Endodermal cell (in vitro differentiated cells): ENCODE data around the gene NDST3. TPM values are rescaled to one million over a fixed set of nuclear protein-coding genes. Genes with fewer than 3 reads are reported as not detected.

Experiments used
- DNase-seq: peaks from one replicate; pipeline ENCODE4 v3.0.0-alpha.2; 2017
- H3K27ac ChIP-seq: 2 replicates; pipeline ENCODE4 v1.5.1; 2013; ENCODE audit warnings: mild to moderate bottlenecking, low read depth, low read length, moderate library complexity
- H3K27me3 ChIP-seq: 2 replicates; pipeline ENCODE4 v1.6.1; 2013; ENCODE audit warnings: mild to moderate bottlenecking, low read length, moderate library complexity; ENCODE audit not compliant: insufficient read depth, control insufficient read depth, poor library complexity, severe bottlenecking
- H3K36me3 ChIP-seq: 2 replicates; pipeline ENCODE4 v1.7.0; 2013; ENCODE audit warnings: mild to moderate bottlenecking, low read length, moderate library complexity; ENCODE audit not compliant: control insufficient read depth, insufficient read depth
- H3K4me1 ChIP-seq: one replicate; pipeline ENCODE4 v1.7.0; 2013; ENCODE audit warnings: low read length; ENCODE audit not compliant: control insufficient read depth, insufficient read depth
- H3K4me3 ChIP-seq: 2 replicates; pipeline ENCODE4 v1.5.1; 2013; ENCODE audit warnings: mild to moderate bottlenecking, low read length, moderate library complexity
- H3K9ac ChIP-seq: 2 replicates; pipeline ENCODE4 v1.6.1; 2013; ENCODE audit warnings: mild to moderate bottlenecking, low read length, moderate library complexity; ENCODE audit not compliant: poor library complexity, severe bottlenecking; ENCODE audit errors: extremely low read depth
- H3K9me3 ChIP-seq: 2 replicates; pipeline ENCODE4 v1.6.1; 2013; ENCODE audit warnings: mild to moderate bottlenecking, low read length, moderate library complexity; ENCODE audit not compliant: control insufficient read depth
- H3K27ac Mint-ChIP-seq: 2 replicates; pipeline ENCODE4 v1.8.0; 2020; ENCODE audit warnings: mixed read lengths
- H3K27me3 Mint-ChIP-seq: 2 replicates; pipeline ENCODE4 v1.8.0; 2021; ENCODE audit warnings: mild to moderate bottlenecking, mixed read lengths; ENCODE audit not compliant: insufficient read depth
- H3K36me3 Mint-ChIP-seq: 2 replicates; pipeline ENCODE4 v1.8.0; 2020; ENCODE audit warnings: low read depth, mixed read lengths
- H3K4me1 Mint-ChIP-seq: 2 replicates; pipeline ENCODE4 v1.8.0; 2020; ENCODE audit warnings: mixed read lengths
- H3K4me3 Mint-ChIP-seq: 2 replicates; pipeline ENCODE4 v1.8.0; 2020; ENCODE audit warnings: mild to moderate bottlenecking, moderate library complexity, mixed read lengths
- H3K9me3 Mint-ChIP-seq: 2 replicates; pipeline ENCODE4 v1.8.0; 2020; ENCODE audit warnings: mild to moderate bottlenecking, mixed read lengths
- CTCF ChIP-seq: fragments of 200-600 bp; sonication (generic); conservative IDR thresholded peaks from 2 replicates; pipeline ENCODE4 v1.5.0; 2021; ENCODE audit warnings: antibody characterized with exemption, mild to moderate bottlenecking
- WGBS, 2 experiments: methylation state at CpG; one replicate each; pipeline versions ENCODE4 v1.1.5 to v1.1.7; 2013; ENCODE audit warnings: missing lambda C conversion rate in 2 of 2, mixed read lengths in 1 of 2; ENCODE audit not compliant: insufficient coverage in 1 of 2, insufficient read length in 1 of 2; 5-methylcytosine and 5-hydroxymethylcytosine counted together
- total RNA-seq, 2 donors: library from RNA; stranded (reverse); fragmentation: NEBNext Ultra II Directional in 1 of 2; extraction: Animal tissue kit (Norgen Biotek cat#: 25700) in 1 of 2; gene quantifications; 2 replicates in 1 of 2; 3 replicates in 1 of 2; pipeline ENCODE4 v1.2.1, GENCODE V29; 2021

The NDST3 gene
- total RNA-seq, 2 donors from 2014 or later, result 0.62 to 0.71 TPM

- no peaks in the 10 kb centered on the region for H3K4me1 ChIP-seq
- no peaks in the 10 kb centered on the region for H3K9me3 ChIP-seq
- no peak overlapping the region for H3K9ac ChIP-seq
- H3K27me3 Mint-ChIP-seq, result no peaks in the 10 kb centered on the region
- no peak overlapping the region for H3K27ac Mint-ChIP-seq
- no peak for TF ChIP-seq CTCF
- no peaks in the 10 kb centered on the region for H3K27me3 ChIP-seq
- peaks cover 3% of the 10 kb centered on the region for H3K4me1 Mint-ChIP-seq
- no peaks in the 10 kb centered on the region for H3K36me3 Mint-ChIP-seq
- H3K9me3 Mint-ChIP-seq, result no peaks in the 10 kb centered on the region
- H3K4me3 Mint-ChIP-seq, result no peak overlapping the region
- DNase-seq, result no peak
- H3K27ac ChIP-seq, result no peak overlapping the region
- 92 to 100% methylated on average over 1 to 3 of the region's 3 CpGs for WGBS, 2 experiments
- H3K36me3 ChIP-seq, result no peaks in the 10 kb centered on the region
- no peak overlapping the region for H3K4me3 ChIP-seq
Measured at GRCh38 chr4:118077767-118078105, 43.5 kb downstream of the NDST3 start.

- H3K9ac ChIP-seq, result no peak overlapping the region
- no peaks in the 10 kb centered on the region for H3K9me3 ChIP-seq
- no peaks in the 10 kb centered on the region for H3K4me1 ChIP-seq
- H3K27me3 ChIP-seq, result no peaks in the 10 kb centered on the region
- Mint-ChIP-seq H3K4me3 (no peak overlapping the region), H3K9me3 (no peaks in the 10 kb centered on the region), H3K27me3 (no peaks in the 10 kb centered on the region), H3K27ac (no peak overlapping the region), H3K4me1 (peaks cover 10% of the 10 kb centered on the region), H3K36me3 (no peaks in the 10 kb centered on the region)
- no peak overlapping the region for H3K27ac ChIP-seq
- H3K36me3 ChIP-seq, result no peaks in the 10 kb centered on the region
- H3K4me3 ChIP-seq, result no peak overlapping the region
- no peak for DNase-seq
- no peak for TF ChIP-seq CTCF
Measured at GRCh38 chr4:118081434-118081833, 47.1 kb downstream of the NDST3 start.

- Mint-ChIP-seq H3K4me1 (peaks cover 12% of the 10 kb centered on the region), H3K4me3 (no peak overlapping the region), H3K27ac (no peak overlapping the region), H3K36me3 (no peaks in the 10 kb centered on the region), H3K9me3 (no peaks in the 10 kb centered on the region), H3K27me3 (no peaks in the 10 kb centered on the region)
- no peak for TF ChIP-seq CTCF
- Histone ChIP-seq H3K9ac (no peak overlapping the region), H3K4me1 (no peaks in the 10 kb centered on the region), H3K27ac (no peak overlapping the region), H3K36me3 (no peaks in the 10 kb centered on the region), H3K4me3 (no peak overlapping the region), H3K27me3 (no peaks in the 10 kb centered on the region), H3K9me3 (no peaks in the 10 kb centered on the region)
- 92 to 100% methylated on average over 1 of the region's 1 CpG for WGBS, 2 experiments
- DNase-seq, result no peak
Measured at GRCh38 chr4:118082182-118082581, 47.9 kb downstream of the NDST3 start.
